Measurements from ENCODE around the gene VN1R5.

DNA sequence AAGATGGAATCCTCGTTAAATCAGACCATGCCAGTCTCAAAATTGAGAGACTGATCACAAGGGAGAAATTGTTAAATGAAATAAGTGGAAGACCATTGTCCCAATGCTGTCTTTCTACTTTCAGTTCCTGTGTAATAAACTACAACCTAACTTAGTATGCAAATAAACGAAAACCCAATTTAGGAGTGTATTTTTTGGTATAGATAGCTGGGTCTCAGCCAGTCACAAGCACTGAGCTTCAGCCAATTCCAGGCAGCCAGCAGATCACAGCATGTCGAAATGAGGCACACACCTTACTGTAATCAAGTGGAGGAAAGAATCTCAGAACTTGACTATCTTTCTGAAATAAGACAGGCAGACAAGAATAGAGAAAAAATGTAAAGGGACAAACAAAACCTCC lies 33.0 kb upstream of the VN1R5 start:
- TF ChIP-seq CTCF (conservative IDR thresholded peaks at IDR 0.05; ENCODE audit: low read length) (no peak), EZH2phosphoT487 (IDR thresholded peaks at IDR 0.05; ENCODE audit: borderline replicate concordance, low read depth, low read length) (no peak)
